ENCODE results near the gene PNPLA3.

- TF ChIP-seq CTCF (IDR thresholded peaks at IDR 0.05 in 2 of 3, conservative IDR thresholded peaks at IDR 0.05 in 1 of 3; ENCODE audit: borderline replicate concordance in 1 of 3, insufficient read depth in 1 of 3, low read depth in 2 of 3, low read length in 2 of 3) (no peak), POLR2AphosphoS5 (IDR thresholded peaks at IDR 0.05; ENCODE audit: low read depth, low read length) (no peak), ZFX (IDR thresholded peaks at IDR 0.05) (no peak), EZH2 (IDR thresholded peaks at IDR 0.05) (no peak), RAD21 (IDR thresholded peaks at IDR 0.05; ENCODE audit: low read depth) (no peak), JUND (IDR thresholded peaks at IDR 0.05) (no peak), CEBPB (IDR thresholded peaks at IDR 0.05; ENCODE audit: low read depth) (no peak), POLR2A (IDR thresholded peaks at IDR 0.05; ENCODE audit: borderline replicate concordance, extremely low read depth, insufficient read depth, insufficient read length) (no peak), YY1 (IDR thresholded peaks at IDR 0.05; ENCODE audit: extremely low read depth, insufficient replicate concordance, low read depth, low read length) (no peak), EGR1 (IDR thresholded peaks at IDR 0.05; ENCODE audit: low read depth) (no peak)
These were observed 68.8 kb downstream of the PNPLA3 start for GRCh38 chr22:43992331-43992821.

All from HCT116 (cell line).